Activated naive CD8-positive, alpha-beta T cell treated with anti-CD3 and anti-CD28 coated beads, Interleukin-2, amount 10 ng/mL, durations not matched to agents 7 days and 5 days (primary cell): ENCODE results near the gene CKAP5. TPM values are rescaled to one million over a fixed set of nuclear protein-coding genes. Genes with fewer than 3 reads are reported as not detected.
"Not testable (repeated sequence)": the region's sequence is repeated elsewhere in the genome, so short reads cannot be mapped to it uniquely, and the experiment has no call there.

Experiments
- ATAC-seq: fragments of 150-1000 bp; cut with Tn5 transposase; one replicate; pipeline ENCODE4 v1.10.0; 2021; ENCODE audit warnings: low read depth, moderate library complexity
- POLR2A ChIA-PET: fragments of 350-600 bp; sonication (Branson Sonifier 250); formaldehyde crosslinking; loops from one replicate; lab custom pipeline; 2021; ENCODE audit warnings: antibody characterized with exemption; lab: Charles Lee
- DNase-seq: peaks from one replicate; pipeline ENCODE4 v3.0.0; 2021
- H3K27ac Mint-ChIP-seq: one replicate; pipeline ENCODE4 v1.8.0; 2022; ENCODE audit warnings: mild to moderate bottlenecking, mixed read lengths
- H3K27me3 Mint-ChIP-seq: one replicate; pipeline ENCODE4 v1.8.0; 2022; ENCODE audit warnings: mild to moderate bottlenecking, moderate library complexity, mixed read lengths
- H3K36me3 Mint-ChIP-seq: one replicate; pipeline ENCODE4 v1.8.0; 2021; ENCODE audit warnings: mild to moderate bottlenecking, mixed read lengths
- H3K4me1 Mint-ChIP-seq: one replicate; pipeline ENCODE4 v1.8.0; 2021; ENCODE audit warnings: mixed read lengths
- H3K4me3 Mint-ChIP-seq: one replicate; pipeline ENCODE4 v1.8.0; 2022; ENCODE audit warnings: mild to moderate bottlenecking, moderate library complexity, mixed read lengths
- H3K9me3 Mint-ChIP-seq: one replicate; pipeline ENCODE4 v1.8.0; 2021; ENCODE audit warnings: mixed read lengths
- total RNA-seq, 2 experiments: library from RNA; stranded (reverse); gene quantifications; one replicate each; pipeline ENCODE4 v1.2.3, GENCODE V29; 2021

CKAP5 gene
- total RNA-seq, 2 experiments from 2014 or later = 127 to 135 TPM

DNA sequence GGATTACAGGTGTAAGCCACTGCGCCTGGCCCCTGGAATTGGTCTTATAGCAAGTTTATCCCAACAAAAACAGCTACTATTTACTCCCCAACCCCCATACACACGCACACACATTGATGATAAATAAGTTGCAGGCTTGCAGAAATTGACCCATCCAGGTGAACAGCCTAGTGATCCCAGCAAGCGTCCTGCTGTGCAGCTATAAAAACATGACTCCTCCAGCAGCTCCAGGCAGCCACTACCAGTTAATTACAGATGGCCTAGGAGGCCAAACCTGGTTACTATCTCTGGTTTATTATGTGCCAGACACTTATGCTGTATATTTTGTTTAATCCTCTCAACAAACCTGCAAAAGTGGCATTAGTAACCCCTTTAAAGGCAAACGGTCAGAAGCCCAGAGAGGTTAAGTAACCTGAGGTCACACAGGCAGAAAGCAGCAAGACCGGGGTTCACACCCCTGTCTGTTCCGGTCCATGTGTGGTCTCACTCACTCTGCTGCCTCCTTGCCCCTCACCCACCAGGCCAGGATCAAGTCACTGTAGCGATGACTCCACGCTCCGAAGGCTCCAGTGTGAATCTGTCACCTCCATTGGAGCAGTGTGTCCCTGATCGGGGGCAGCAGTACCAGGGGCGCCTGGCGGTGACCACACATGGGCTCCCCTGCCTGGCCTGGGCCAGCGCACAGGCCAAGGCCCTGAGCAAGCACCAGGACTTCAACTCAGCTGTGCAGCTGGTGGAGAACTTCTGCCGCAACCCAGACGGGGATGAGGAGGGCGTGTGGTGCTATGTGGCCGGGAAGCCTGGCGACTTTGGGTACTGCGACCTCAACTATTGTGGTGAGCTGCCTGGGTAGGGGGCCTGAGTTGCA lies 120.5 kb downstream of the CKAP5 start:
- no peaks in the 10 kb centered on the region for H3K27me3 Mint-ChIP-seq
- H3K4me1 Mint-ChIP-seq = no peaks in the 10 kb centered on the region
- ATAC-seq = no peak
- no peak overlapping the region for H3K27ac Mint-ChIP-seq
- H3K36me3 Mint-ChIP-seq = no peaks in the 10 kb centered on the region
- POLR2A ChIA-PET = no interaction called here
- H3K4me3 Mint-ChIP-seq = no peak overlapping the region
- peaks cover 1% of the 10 kb centered on the region for H3K9me3 Mint-ChIP-seq
- no peak for DNase-seq

DNA sequence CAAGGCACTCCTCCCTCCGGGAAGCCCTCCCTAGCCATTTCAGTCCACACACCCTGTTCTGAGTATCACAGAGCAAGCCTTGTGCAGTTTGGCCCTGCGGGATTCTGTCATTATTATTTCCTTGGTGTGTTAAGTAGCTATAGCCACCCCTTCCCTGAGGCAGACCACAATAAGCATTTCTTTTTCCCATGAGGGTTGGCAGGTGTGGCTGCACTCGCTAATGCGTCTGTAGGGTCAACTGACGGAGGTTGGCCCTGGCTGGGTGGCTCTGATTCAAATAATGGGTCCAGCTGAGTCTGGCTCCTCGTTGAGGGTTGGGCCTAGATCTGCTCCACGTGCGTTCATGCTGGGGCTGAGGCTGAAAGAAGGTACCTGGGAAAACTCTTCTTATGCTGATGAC lies 122.0 kb downstream of the CKAP5 start:
- H3K27me3 Mint-ChIP-seq = no peaks in the 10 kb centered on the region
- ATAC-seq (no peak), DNase-seq (no peak)
- H3K9me3 Mint-ChIP-seq = peaks cover 1% of the 10 kb centered on the region
- no peak overlapping the region for H3K27ac Mint-ChIP-seq
- no peak overlapping the region for H3K4me3 Mint-ChIP-seq
- no peaks in the 10 kb centered on the region for H3K4me1 Mint-ChIP-seq
- POLR2A ChIA-PET = no interaction called here
- no peaks in the 10 kb centered on the region for H3K36me3 Mint-ChIP-seq

DNA sequence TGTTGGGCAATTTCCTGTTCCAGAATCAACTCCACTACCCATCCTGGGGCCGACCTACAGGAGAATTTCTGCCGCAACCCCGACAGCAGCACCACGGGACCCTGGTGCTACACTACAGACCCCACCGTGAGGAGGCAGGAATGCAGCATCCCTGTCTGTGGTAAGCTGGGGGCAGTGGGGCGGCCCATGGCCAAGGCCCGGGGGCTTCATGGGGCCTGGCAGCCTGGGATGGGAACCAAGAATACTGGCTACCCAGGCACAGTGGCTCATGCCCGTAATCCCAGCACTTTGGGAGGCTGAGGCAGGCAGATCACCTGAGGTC lies 122.8 kb downstream of the CKAP5 start:
- POLR2A ChIA-PET = no interaction called here
- Mint-ChIP-seq H3K4me3 (no peak overlapping the region), H3K4me1 (peaks cover 4% of the 10 kb centered on the region), H3K27ac (no peak overlapping the region), H3K9me3 (peaks cover 1% of the 10 kb centered on the region), H3K36me3 (no peaks in the 10 kb centered on the region), H3K27me3 (no peaks in the 10 kb centered on the region)
- ATAC-seq = no peak
- DNase-seq = no peak

DNA sequence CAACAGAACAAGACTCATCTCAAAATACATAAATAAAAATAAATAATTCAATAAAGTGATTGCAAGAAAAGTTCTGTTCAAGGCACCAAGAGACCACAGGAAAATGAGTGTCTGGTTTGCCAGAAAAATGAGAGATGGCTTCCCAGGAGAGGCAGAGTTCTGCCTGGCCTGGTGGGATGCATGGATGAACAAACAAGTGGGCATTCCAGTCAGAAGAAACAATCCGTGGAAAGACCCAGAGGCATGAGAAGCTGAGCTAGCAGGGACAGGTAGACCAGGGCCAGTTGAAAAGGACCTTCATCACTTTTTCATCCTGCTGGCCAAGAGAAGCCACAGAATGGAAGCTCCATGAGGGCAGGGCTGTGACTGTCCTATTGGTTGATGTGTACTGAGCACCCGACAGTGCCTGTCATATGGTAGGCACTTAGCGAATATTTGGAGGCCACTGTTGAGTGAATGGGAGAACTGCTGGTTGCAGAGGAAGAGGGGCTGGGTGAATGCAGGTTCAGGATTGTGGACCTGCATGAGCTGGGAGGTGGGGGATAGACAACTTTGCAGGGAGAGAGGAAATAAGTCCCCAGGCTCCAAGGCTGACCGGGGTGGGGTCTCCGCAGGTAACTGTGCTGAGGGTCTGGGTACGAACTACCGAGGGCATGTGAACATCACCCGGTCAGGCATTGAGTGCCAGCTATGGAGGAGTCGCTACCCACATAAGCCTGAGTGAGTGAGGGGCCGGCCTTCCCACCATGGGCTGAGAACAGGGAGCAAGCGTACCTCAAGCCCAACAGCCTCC lies 123.3 kb downstream of the CKAP5 start:
- H3K27me3 Mint-ChIP-seq = no peaks in the 10 kb centered on the region
- peaks cover 7% of the 10 kb centered on the region for H3K4me1 Mint-ChIP-seq
- ATAC-seq = no peak
- H3K4me3 Mint-ChIP-seq = no peak overlapping the region
- H3K9me3 Mint-ChIP-seq = peaks cover 1% of the 10 kb centered on the region
- H3K27ac Mint-ChIP-seq = no peak overlapping the region
- POLR2A ChIA-PET = no interaction called here
- H3K36me3 Mint-ChIP-seq = no peaks in the 10 kb centered on the region
- DNase-seq = no peak

DNA sequence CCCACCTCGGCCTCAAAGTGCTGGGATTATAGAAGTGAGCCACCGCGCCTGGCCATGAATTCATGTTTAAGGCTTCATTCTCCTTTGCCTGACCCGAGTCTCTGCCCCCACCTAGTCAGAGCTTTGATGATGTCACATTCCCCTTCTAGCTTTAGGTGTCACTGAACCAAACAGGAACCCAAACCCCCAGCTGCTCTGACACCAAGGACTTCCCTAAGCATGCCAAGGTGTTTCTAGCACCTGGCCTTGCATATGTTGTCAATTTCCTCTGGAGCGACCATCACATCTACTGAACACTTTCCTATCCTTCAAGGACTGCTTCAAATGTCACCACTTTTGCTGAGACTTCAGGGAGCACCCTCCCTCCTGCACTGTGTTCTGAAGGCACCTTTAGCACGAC lies 124.8 kb downstream of the CKAP5 start:
- peaks cover 7% of the 10 kb centered on the region for H3K4me1 Mint-ChIP-seq
- POLR2A ChIA-PET = no interaction called here
- peaks cover 1% of the 10 kb centered on the region for H3K9me3 Mint-ChIP-seq
- H3K27me3 Mint-ChIP-seq = no peaks in the 10 kb centered on the region
- no peak overlapping the region for H3K27ac Mint-ChIP-seq
- ATAC-seq = no peak
- DNase-seq = no peak
- no peaks in the 10 kb centered on the region for H3K36me3 Mint-ChIP-seq
- H3K4me3 Mint-ChIP-seq = no peak overlapping the region

DNA sequence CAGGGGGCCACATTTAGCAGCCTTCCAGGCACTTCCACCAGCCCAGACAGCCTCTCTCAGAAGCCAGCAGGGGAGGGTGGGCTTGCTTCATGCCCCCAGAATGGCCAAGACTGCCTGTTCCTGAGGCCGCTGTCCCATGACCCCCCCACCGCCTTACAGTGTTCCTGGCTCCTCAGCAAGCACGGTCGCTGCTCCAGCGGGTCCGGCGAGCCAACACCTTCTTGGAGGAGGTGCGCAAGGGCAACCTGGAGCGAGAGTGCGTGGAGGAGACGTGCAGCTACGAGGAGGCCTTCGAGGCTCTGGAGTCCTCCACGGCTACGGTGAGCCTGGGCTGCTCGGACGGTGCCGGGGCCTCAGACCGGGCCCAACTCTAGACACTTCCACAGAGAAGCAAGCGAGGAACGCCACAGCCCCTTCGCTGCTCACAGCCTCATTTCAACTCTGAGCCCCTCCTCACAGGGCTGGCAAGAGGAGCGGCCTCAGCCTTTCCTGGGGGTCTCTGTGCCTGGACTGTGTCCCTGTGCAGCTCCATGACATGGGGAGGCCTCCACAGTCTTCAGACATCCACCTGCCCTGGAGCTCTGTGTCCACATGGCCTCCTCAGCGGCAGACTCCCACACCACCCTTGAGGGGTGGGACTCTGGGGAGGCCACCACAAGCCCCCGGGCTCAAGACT lies 126.4 kb downstream of the CKAP5 start:
- Mint-ChIP-seq H3K9me3 (peaks cover 1% of the 10 kb centered on the region), H3K4me1 (peaks cover 7% of the 10 kb centered on the region), H3K27me3 (no peaks in the 10 kb centered on the region), H3K36me3 (no peaks in the 10 kb centered on the region), H3K4me3 (no peak overlapping the region), H3K27ac (no peak overlapping the region)
- no peak for ATAC-seq
- DNase-seq = no peak
- POLR2A ChIA-PET = no interaction called here

DNA sequence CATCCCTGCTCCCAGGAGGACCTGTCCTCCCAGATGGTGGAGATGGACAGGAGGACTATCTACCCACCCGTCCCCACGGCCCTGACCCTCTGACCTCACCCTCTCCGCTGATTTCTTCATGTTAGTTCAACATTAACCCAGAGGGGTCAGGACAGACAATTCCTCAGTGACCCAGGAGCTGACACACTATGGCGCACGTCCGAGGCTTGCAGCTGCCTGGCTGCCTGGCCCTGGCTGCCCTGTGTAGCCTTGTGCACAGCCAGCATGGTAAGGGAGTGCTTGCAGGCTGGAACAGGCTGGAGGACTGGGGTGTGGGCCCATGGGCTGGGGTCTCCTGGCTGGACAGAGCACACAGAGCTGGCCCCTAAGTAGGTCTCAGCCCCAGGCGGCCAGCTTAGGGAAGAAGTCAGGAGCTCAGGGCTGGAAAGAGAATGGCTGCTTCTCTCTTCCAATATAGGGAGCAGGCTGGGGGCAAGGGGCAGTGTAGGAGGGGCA lies 127.0 kb downstream of the CKAP5 start, which contains the start of gene F2:
Gene F2, plus strand, starts transcription at position 166 of the 495 bp plus-strand sequence. Its CDS starts 23 bp downstream, at position 189.
- H3K27ac Mint-ChIP-seq = peak within 1 kb of the TSS; percentile 15
- H3K4me3 Mint-ChIP-seq = no peak within 1 kb of the TSS
- DNase-seq (no peak), ATAC-seq (no peak)
- H3K36me3 Mint-ChIP-seq = no peaks in the 10 kb centered on the region
- POLR2A ChIA-PET = interaction anchor here (0.6 kb wide), 1 partner anchor 11 kb away, joined by 3 read pairs; no protein-coding TSS in a partner anchor
- peaks cover 1% of the 10 kb centered on the region for H3K9me3 Mint-ChIP-seq
- H3K27me3 Mint-ChIP-seq = no peaks in the 10 kb centered on the region
- peaks cover 7% of the 10 kb centered on the region for H3K4me1 Mint-ChIP-seq

DNA sequence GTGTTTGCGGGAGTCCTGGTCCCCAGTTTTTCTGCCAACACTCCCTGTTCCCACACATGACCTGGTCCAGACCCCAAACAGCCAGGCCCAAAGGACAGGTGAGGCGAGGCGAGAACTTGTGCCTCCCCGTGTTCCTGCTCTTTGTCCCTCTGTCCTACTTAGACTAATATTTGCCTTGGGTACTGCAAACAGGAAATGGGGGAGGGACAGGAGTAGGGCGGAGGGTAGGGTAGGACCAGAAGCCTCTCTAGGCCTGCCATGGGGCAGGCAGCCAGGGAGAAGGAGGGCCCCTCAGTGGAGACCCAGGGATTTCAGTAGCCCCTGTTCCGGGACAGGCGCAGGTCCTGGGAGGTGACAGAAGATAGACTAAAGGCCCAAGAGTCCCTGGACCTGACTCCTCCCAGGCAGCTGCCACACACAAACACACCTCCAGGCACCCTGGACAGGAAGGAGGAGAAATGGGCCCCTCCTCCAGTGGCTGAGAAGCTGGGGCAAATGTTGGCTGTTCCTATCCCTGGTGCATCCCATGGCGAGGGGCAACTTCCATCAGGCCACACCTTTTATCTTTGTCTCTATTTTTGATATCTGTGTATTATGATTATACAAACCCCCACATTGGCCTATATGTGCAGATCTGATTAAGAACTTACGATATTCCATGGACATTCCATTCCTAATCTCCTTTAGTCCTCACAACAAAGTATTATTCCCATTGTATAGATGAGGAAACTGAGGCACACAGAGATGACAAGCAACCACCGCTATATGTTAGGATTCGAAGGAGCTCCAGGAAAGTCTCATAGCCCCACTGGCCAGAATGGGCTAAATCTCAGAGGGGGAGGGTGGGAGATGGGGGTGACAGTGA lies 127.7 kb downstream of the CKAP5 start:
- no peak overlapping the region for H3K4me3 Mint-ChIP-seq
- POLR2A ChIA-PET = interaction anchor here (0.6 kb wide), 1 partner anchor 10 kb away, joined by 3 read pairs; no protein-coding TSS in a partner anchor
- H3K27me3 Mint-ChIP-seq = no peaks in the 10 kb centered on the region
- H3K9me3 Mint-ChIP-seq = peaks cover 1% of the 10 kb centered on the region
- ATAC-seq = peak; percentile 65
- peak overlapping the region; percentile 15 for H3K27ac Mint-ChIP-seq
- no peak for DNase-seq
- H3K36me3 Mint-ChIP-seq = no peaks in the 10 kb centered on the region
- H3K4me1 Mint-ChIP-seq = peaks cover 7% of the 10 kb centered on the region

DNA sequence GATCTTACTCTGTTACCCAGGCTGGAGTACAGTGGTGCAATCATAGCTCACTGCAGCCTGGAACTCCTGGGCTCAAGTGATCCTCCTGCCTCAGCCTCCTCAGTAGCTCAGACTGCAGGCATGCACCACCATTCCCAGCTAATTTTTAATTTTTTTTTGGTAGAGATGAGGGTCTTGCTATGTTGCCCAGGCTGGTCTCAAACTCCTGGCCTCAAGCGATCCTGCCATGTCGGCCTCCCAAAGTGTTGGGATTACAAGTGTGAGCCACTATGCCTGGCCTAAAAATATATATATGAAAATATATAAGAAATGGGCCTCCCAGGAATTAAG lies 128.3 kb downstream of the CKAP5 start:
- H3K9me3 Mint-ChIP-seq, H3K4me1 Mint-ChIP-seq, DNase-seq, H3K36me3 Mint-ChIP-seq, ATAC-seq, H3K27me3 Mint-ChIP-seq, POLR2A ChIA-PET, H3K4me3 Mint-ChIP-seq, H3K27ac Mint-ChIP-seq: not testable (repeated sequence)

DNA sequence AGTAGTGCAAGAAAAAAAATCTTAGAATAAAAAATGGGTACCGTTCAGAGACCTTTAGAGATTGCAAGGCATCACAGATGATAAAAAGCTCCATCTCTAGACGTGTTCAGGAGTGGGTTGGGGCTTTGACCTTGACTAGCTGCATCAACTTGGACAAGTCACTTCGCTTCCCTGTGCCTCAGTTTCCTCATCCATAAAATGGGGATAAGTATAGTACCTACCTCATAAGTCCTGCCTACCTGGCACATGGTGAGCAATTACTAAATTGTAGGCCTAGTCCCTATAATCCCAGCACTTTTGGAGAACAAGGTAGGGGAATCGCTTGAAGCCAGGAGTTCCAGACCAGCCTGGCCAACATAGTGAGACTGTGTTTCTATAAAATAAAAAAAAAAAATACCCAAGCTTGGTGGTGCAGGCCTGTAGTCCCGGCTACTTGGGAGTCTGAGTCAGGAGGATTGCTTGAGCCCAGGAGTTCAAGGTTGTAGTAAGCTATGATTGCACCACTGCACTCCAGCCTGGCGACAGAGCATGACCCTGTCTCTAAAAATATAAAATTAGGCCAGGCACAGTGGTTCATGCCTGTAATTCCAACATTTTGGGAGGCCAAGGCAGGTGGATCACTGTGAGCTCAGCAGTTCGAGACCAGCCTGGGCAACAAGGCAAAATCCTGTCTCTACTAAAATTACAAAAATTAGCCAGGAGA lies 133.1 kb downstream of the CKAP5 start:
- no peaks in the 10 kb centered on the region for H3K9me3 Mint-ChIP-seq
- H3K27ac Mint-ChIP-seq = no peak overlapping the region
- POLR2A ChIA-PET = no interaction called here
- H3K27me3 Mint-ChIP-seq = no peaks in the 10 kb centered on the region
- no peak for DNase-seq
- no peak overlapping the region for H3K4me3 Mint-ChIP-seq
- H3K36me3 Mint-ChIP-seq = no peaks in the 10 kb centered on the region
- no peak for ATAC-seq
- no peaks in the 10 kb centered on the region for H3K4me1 Mint-ChIP-seq

DNA sequence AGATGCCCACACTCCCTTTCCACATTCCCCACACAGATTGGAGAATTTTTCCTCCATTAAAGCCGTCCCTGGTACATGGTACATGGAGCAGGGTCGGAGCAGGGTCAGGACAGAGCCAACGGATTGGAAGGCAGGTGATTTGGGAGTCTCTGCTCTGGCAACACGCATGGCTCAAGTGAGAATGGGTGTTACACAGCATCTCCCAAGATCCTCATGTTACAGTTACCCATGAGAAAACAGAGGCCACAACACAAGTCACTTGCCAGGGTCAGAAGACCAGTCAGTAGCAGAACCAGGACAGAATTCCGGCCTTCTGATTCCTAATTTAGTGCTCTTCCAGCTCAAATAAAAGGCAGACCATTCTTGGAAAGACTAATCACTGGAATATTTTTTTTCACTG lies 134.8 kb downstream of the CKAP5 start:
- Mint-ChIP-seq H3K9me3 (no peaks in the 10 kb centered on the region), H3K4me3 (no peak overlapping the region), H3K36me3 (peaks cover 9% of the 10 kb centered on the region), H3K27ac (no peak overlapping the region), H3K27me3 (no peaks in the 10 kb centered on the region), H3K4me1 (peaks cover 5% of the 10 kb centered on the region)
- DNase-seq = no peak
- ATAC-seq = no peak
- POLR2A ChIA-PET = interaction anchor here (0.6 kb wide), 1 partner anchor 26 kb away, joined by 6 read pairs; no protein-coding TSS in a partner anchor

DNA sequence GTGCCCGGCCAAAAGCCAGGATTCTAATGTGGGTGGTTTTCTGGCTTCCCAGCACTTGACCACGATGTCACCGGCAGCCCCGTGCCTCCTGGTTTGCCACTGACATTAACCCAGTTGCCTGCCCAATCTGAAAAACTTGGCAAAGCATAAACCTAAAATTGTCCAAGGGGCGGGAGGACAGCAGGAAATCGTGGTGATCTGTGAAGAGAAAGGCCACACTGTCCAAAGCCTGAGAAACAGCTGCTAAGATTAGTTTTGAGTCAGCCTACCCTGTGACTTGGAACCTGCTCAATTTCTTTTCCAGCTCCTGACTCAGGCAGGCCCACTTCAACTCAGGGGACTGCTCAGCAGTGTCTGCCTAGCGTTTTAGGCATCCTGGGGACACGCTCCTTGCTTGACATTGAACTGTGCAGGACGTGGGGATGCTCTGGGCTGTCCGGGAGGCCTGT lies 135.2 kb downstream of the CKAP5 start:
- DNase-seq (no peak), ATAC-seq (no peak)
- H3K27me3 Mint-ChIP-seq = no peaks in the 10 kb centered on the region
- H3K4me3 Mint-ChIP-seq = no peak overlapping the region
- H3K4me1 Mint-ChIP-seq = peaks cover 5% of the 10 kb centered on the region
- no peaks in the 10 kb centered on the region for H3K9me3 Mint-ChIP-seq
- POLR2A ChIA-PET = no interaction called here
- peaks cover 9% of the 10 kb centered on the region for H3K36me3 Mint-ChIP-seq
- H3K27ac Mint-ChIP-seq = no peak overlapping the region
